Ishikawa (cell line): ENCODE data around the gene GHRL.

Experiments
- CEBPB ChIP-seq: IDR thresholded peaks from 2 replicates; pipeline ENCODE4 v1.6.1; 2012
- CREB1 ChIP-seq: IDR thresholded peaks from 2 replicates; pipeline ENCODE4 v1.6.1; 2012; ENCODE audit warnings: low read depth
- EGR1 ChIP-seq: IDR thresholded peaks from 2 replicates; pipeline ENCODE4 v1.6.1; 2012
- FOXM1 ChIP-seq: IDR thresholded peaks from 2 replicates; pipeline ENCODE4 v1.6.1; 2012; ENCODE audit warnings: low read depth, borderline replicate concordance
- RAD21 ChIP-seq: IDR thresholded peaks from 2 replicates; pipeline ENCODE4 v1.6.1; 2012; ENCODE audit warnings: low read depth
- REST ChIP-seq: IDR thresholded peaks from 2 replicates; pipeline ENCODE4 v1.6.1; 2012; ENCODE audit warnings: low read depth, mild to moderate bottlenecking
- TAF1 ChIP-seq: IDR thresholded peaks from 2 replicates; pipeline ENCODE4 v1.6.1; 2012; ENCODE audit warnings: low read depth, mild to moderate bottlenecking
- TCF12 ChIP-seq: IDR thresholded peaks from 2 replicates; pipeline ENCODE4 v1.6.1; 2012; ENCODE audit warnings: low read depth
- TEAD4 ChIP-seq: IDR thresholded peaks from 2 replicates; pipeline ENCODE4 v1.6.1; 2012
- USF1 ChIP-seq: IDR thresholded peaks from 2 replicates; pipeline ENCODE4 v1.6.1; 2012

GHRL gene

GRCh38 chr3:10242182-10243065 lies 50.3 kb downstream of the GHRL start:
- no peak for TF ChIP-seq CEBPB
- TF ChIP-seq FOXM1: no peak

- TF ChIP-seq CEBPB: no peak
- TF ChIP-seq TEAD4: no peak
- TF ChIP-seq REST: no peak
- no peak for TF ChIP-seq CREB1
- no peak for TF ChIP-seq RAD21
- no peak for TF ChIP-seq EGR1
- TF ChIP-seq TCF12: no peak
- no peak for TF ChIP-seq TAF1
These were observed 51.9 kb downstream of the GHRL start for GRCh38 chr3:10240799-10241198.

GRCh38 chr3:10238345-10239183 lies 54.2 kb downstream of the GHRL start:
- TF ChIP-seq TEAD4 (no peak), USF1 (peak; percentile 74)
